ENCODE data around the gene GAS1. TPM values are rescaled to one million over a fixed set of nuclear protein-coding genes. Genes with fewer than 3 reads are reported as not detected.

GAS1 gene
- total RNA-seq, 6 donors from 2014 or later: 5.5 to 25.6 (median 12.5) TPM

- Histone ChIP-seq H3K27ac (no peak overlapping the region), H3K4me3 (no peak overlapping the region), H3K9me3 (no peaks in the 10 kb centered on the region), H3K36me3 (no peaks in the 10 kb centered on the region), H3K27me3 (peaks cover 0 to 5% (median 0%) of the 10 kb centered on the region in 4 donors), H3K4me1 (peaks cover 6 to 12% (median 9%) of the 10 kb centered on the region in 4 donors)
- no peak for ATAC-seq (ENCODE audit: low FRiP score in 2 of 2)
- no peak for TF ChIP-seq CTCF (IDR thresholded peaks at IDR 0.05)
- no peak for TF ChIP-seq POLR2A (IDR thresholded peaks at IDR 0.05)
- TF ChIP-seq POLR2AphosphoS5 (IDR thresholded peaks at IDR 0.05): no peak
- no peak for TF ChIP-seq EP300 (IDR thresholded peaks at IDR 0.05)
- no peak for DNase-seq
- 89 to 90% methylated on average over 5 of the region's 5 CpGs for WGBS, 2 donors
Observed at GRCh38 chr9:86939321-86939720, 8.0 kb downstream of the GAS1 start.

GRCh38 chr9:86938780-86939179, 8.5 kb downstream of the GAS1 start:
- Histone ChIP-seq H3K27ac (no peak overlapping the region), H3K27me3 (peaks cover 0 to 5% (median 0%) of the 10 kb centered on the region in 4 donors), H3K9me3 (peaks cover 0 to 4% (median 2%) of the 10 kb centered on the region in 4 donors), H3K4me1 (peaks cover 4 to 12% (median 7%) of the 10 kb centered on the region in 4 donors), H3K36me3 (no peaks in the 10 kb centered on the region), H3K4me3 (no peak overlapping the region)
- DNase-seq: no peak
- no peak for ATAC-seq (ENCODE audit: low FRiP score in 2 of 2)
- WGBS, 2 donors: 69 to 78% methylated on average over 1 of the region's 1 CpG
- TF ChIP-seq POLR2A (IDR thresholded peaks at IDR 0.05): no peak
- TF ChIP-seq CTCF (IDR thresholded peaks at IDR 0.05): no peak
- no peak for TF ChIP-seq EP300 (IDR thresholded peaks at IDR 0.05)
- TF ChIP-seq POLR2AphosphoS5 (IDR thresholded peaks at IDR 0.05): no peak

- H3K4me1 ChIP-seq: no peaks in the 10 kb centered on the region
- 76 to 89% methylated on average over 3 of the region's 3 CpGs for WGBS, 2 donors
- TF ChIP-seq CTCF (IDR thresholded peaks at IDR 0.05): no peak
- no peak for TF ChIP-seq POLR2AphosphoS5 (IDR thresholded peaks at IDR 0.05)
- no peak for TF ChIP-seq EP300 (IDR thresholded peaks at IDR 0.05)
- no peak for TF ChIP-seq POLR2A (IDR thresholded peaks at IDR 0.05)
- H3K27me3 ChIP-seq: no peaks in the 10 kb centered on the region
- no peaks in the 10 kb centered on the region for H3K9me3 ChIP-seq
- H3K27ac ChIP-seq: no peak overlapping the region
- no peak for DNase-seq
- no peak for ATAC-seq (ENCODE audit: low FRiP score in 2 of 2)
- no peaks in the 10 kb centered on the region for H3K36me3 ChIP-seq
- no peak overlapping the region for H3K4me3 ChIP-seq
Observed at GRCh38 chr9:86926145-86926544, 21.2 kb downstream of the GAS1 start.

- Histone ChIP-seq H3K4me1 (no peaks in the 10 kb centered on the region), H3K36me3 (no peaks in the 10 kb centered on the region), H3K4me3 (no peak overlapping the region), H3K27ac (no peak overlapping the region), H3K27me3 (no peaks in the 10 kb centered on the region), H3K9me3 (no peaks in the 10 kb centered on the region)
- no peak for ATAC-seq (ENCODE audit: low FRiP score in 2 of 2)
- DNase-seq: no peak
- TF ChIP-seq EP300 (IDR thresholded peaks at IDR 0.05): no peak
- no peak for TF ChIP-seq POLR2A (IDR thresholded peaks at IDR 0.05)
- TF ChIP-seq CTCF (IDR thresholded peaks at IDR 0.05): no peak
- no peak for TF ChIP-seq POLR2AphosphoS5 (IDR thresholded peaks at IDR 0.05)
- 65 to 90% methylated on average over 1 of the region's 1 CpG for WGBS, 2 donors
Observed at GRCh38 chr9:86925686-86926085, 21.6 kb downstream of the GAS1 start.

GRCh38 chr9:86924206-86924605, 23.1 kb downstream of the GAS1 start:
- H3K27me3 ChIP-seq: no peaks in the 10 kb centered on the region
- ATAC-seq (ENCODE audit: low FRiP score in 2 of 2): no peak
- no peak overlapping the region for H3K27ac ChIP-seq
- no peaks in the 10 kb centered on the region for H3K9me3 ChIP-seq
- 64 to 70% methylated on average over 5 of the region's 5 CpGs for WGBS, 2 donors
- no peak overlapping the region for H3K4me3 ChIP-seq
- H3K36me3 ChIP-seq: no peaks in the 10 kb centered on the region
- no peak for TF ChIP-seq POLR2AphosphoS5 (IDR thresholded peaks at IDR 0.05)
- no peak for TF ChIP-seq POLR2A (IDR thresholded peaks at IDR 0.05)
- TF ChIP-seq CTCF (IDR thresholded peaks at IDR 0.05): no peak
- no peak for TF ChIP-seq EP300 (IDR thresholded peaks at IDR 0.05)
- H3K4me1 ChIP-seq: no peaks in the 10 kb centered on the region
- no peak for DNase-seq
